Colonic mucosa (tissue), 4 donors: ENCODE data around the gene MCM10. TPM values are rescaled to one million over a fixed set of nuclear protein-coding genes. Genes with fewer than 3 reads are reported as not detected.

Source experiments
- DNase-seq: peaks from one replicate; pipeline ENCODE4 v3.0.0-alpha.2; 2020
- H3K27ac ChIP-seq: fragments of 200-600 bp; one replicate; pipeline ENCODE4 v1.8.0; 2021
- H3K27me3 ChIP-seq: fragments of 200-600 bp; one replicate; pipeline ENCODE4 v1.8.0; 2021
- H3K36me3 ChIP-seq: fragments of 200-600 bp; one replicate; pipeline ENCODE4 v1.8.0; 2021
- H3K4me1 ChIP-seq: fragments of 200-600 bp; one replicate; pipeline ENCODE4 v1.8.0; 2021; ENCODE audit warnings: mild to moderate bottlenecking
- H3K4me3 ChIP-seq: fragments of 200-600 bp; one replicate; pipeline ENCODE4 v1.8.0; 2021
- H3K9ac ChIP-seq, 2 donors: one replicate each; pipeline ENCODE4 v1.7.0; 2013; ENCODE audit warnings: control low read depth in 2 of 2, low read depth in 2 of 2, low read length in 2 of 2
- H3K9me3 ChIP-seq: fragments of 200-600 bp; one replicate; pipeline ENCODE4 v1.8.0; 2021
- intact Hi-C: fragments of 100-400 bp; cut with DNase I; formaldehyde crosslinking; loops from one replicate; pipeline ENCODE4 v1.14.1; 2022
- total RNA-seq, 2 donors: library from RNA; stranded (reverse); fragmentation: NEBNext Ultra II Directional in 1 of 2; extraction: Animal tissue kit (Norgen Biotek cat#: 25700) in 1 of 2; gene quantifications; one replicate each; pipeline ENCODE4 v1.2.1, GENCODE V29; 2021
- TF ChIP-seq, protein P1 (sequence below): fragments of 200-600 bp; IDR thresholded peaks from one replicate; pipeline ENCODE4 v1.8.0; 2022; ENCODE audit warnings: antibody characterized with exemption, mild to moderate bottlenecking
- donor health status: healthy.
- donor health status: DM: no; HTN: no; CAD: no.
- donor health status: DM: no; HTN: no; CAD: no.

MCM10 gene
- total RNA-seq, 2 donors from 2014 or later = 2.4 to 21.0 TPM

DNA sequence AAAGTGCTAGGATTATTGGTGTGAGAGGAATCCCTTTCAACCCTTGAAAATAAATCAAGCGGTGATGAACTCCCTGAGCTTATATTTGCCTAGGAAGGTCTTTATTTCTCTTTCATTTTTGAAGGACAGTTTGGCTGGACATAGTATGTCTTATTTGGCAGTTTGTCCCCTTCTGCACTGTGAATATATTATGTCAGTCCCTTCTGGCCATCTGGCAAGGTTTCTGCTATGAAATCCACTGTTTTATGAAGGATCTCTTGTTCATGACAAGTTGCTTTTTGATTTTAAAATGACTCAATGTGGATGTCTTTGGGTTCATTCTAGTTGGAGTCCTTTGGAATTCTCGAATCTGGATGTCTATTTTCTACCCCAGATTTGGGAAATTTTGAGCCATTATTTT is 21.7 kb upstream of the MCM10 start:
- TF ChIP-seq, protein P1, sequence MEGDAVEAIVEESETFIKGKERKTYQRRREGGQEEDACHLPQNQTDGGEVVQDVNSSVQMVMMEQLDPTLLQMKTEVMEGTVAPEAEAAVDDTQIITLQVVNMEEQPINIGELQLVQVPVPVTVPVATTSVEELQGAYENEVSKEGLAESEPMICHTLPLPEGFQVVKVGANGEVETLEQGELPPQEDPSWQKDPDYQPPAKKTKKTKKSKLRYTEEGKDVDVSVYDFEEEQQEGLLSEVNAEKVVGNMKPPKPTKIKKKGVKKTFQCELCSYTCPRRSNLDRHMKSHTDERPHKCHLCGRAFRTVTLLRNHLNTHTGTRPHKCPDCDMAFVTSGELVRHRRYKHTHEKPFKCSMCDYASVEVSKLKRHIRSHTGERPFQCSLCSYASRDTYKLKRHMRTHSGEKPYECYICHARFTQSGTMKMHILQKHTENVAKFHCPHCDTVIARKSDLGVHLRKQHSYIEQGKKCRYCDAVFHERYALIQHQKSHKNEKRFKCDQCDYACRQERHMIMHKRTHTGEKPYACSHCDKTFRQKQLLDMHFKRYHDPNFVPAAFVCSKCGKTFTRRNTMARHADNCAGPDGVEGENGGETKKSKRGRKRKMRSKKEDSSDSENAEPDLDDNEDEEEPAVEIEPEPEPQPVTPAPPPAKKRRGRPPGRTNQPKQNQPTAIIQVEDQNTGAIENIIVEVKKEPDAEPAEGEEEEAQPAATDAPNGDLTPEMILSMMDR = no peak
- no peak overlapping the region for H3K27ac ChIP-seq
- H3K4me3 ChIP-seq = no peak overlapping the region
- intact Hi-C loops = no loop called here
- H3K27me3 ChIP-seq = no peaks in the 10 kb centered on the region
- no peak for DNase-seq
- no peaks in the 10 kb centered on the region for H3K4me1 ChIP-seq
- H3K9ac ChIP-seq = no peak overlapping the region
- no peaks in the 10 kb centered on the region for H3K9me3 ChIP-seq
- peaks cover 7% of the 10 kb centered on the region for H3K36me3 ChIP-seq

DNA sequence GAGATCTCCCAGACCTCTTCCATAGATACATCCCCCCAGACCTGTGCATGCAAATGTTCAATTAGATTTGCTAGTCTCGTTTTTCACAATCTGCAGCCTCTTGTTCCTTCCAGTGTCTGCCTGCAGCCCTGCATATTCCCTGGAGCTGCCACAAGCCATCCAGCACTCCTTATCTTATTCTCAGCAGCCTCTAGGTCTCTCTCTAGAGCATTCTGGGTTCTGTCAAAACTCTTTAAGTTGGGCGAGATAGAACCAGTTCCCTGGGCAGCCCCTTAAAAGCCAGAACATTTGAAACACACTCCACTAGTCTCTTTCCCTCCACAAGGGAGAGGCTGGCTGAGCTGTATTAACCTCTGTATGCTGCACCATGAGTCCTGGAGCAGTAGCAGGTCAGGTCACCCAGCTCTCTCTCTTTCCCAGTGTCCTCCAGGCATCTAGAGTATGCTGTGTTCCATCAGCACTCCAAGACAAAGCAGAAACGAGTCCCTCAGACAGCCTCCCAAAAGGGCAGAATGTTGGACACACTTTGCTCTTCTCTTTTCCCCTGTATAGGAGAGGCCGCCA is 20.6 kb upstream of the MCM10 start:
- TF ChIP-seq, protein P1 = no peak
- no peak overlapping the region for H3K9ac ChIP-seq
- no peak for DNase-seq
- no peak overlapping the region for H3K4me3 ChIP-seq
- H3K36me3 ChIP-seq = peaks cover 7% of the 10 kb centered on the region
- no peaks in the 10 kb centered on the region for H3K27me3 ChIP-seq
- no peaks in the 10 kb centered on the region for H3K4me1 ChIP-seq
- no peaks in the 10 kb centered on the region for H3K9me3 ChIP-seq
- intact Hi-C loops = no loop called here
- H3K27ac ChIP-seq = no peak overlapping the region

DNA sequence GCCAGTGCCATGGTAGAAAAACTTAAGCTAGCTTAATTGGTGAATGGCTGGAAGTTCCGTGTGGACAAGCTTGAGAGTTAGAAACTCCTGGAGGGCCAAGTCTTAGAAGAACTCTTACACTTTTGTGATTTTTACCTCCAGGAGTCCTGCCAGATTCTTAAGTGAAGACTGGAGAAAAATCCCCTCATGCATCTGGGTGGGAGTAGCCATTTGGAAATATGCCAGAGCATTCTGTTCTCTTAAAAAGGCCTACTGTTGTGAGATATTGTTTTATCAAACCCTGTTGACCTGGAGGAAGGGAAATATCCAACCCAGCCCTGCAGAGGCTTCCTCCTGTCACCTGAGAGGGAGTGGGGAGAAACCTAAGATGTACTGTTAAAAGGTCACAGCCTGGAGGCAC is 17.6 kb upstream of the MCM10 start:
- intact Hi-C loops = no loop called here
- Histone ChIP-seq H3K36me3 (no peaks in the 10 kb centered on the region), H3K27ac (no peak overlapping the region), H3K9ac (no peak overlapping the region), H3K4me1 (no peaks in the 10 kb centered on the region), H3K9me3 (no peaks in the 10 kb centered on the region), H3K27me3 (no peaks in the 10 kb centered on the region), H3K4me3 (no peak overlapping the region)
- DNase-seq = no peak
- TF ChIP-seq, protein P1 = no peak

DNA sequence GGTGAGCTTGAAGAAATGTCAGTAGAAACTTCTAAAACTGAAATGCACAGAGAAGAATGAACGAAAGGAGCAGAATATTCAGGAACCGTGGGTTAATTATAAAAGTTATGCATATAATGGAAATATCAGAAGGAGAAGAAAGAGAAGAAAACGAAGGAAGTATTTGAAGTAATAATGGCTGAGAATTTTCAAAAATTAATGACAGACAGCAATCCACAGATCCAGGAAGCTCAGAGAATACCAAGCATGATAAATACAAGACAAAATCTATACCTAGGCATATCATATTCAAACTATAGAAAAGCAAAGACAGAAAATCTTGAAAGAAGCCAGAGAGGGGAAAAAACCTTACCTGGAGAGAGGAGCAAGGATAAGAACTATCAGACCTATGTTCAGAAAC is 16.5 kb upstream of the MCM10 start:
- H3K27ac ChIP-seq = no peak overlapping the region
- TF ChIP-seq, protein P1 = no peak
- H3K4me1 ChIP-seq = no peaks in the 10 kb centered on the region
- H3K36me3 ChIP-seq = no peaks in the 10 kb centered on the region
- no peak overlapping the region for H3K9ac ChIP-seq
- intact Hi-C loops = no loop called here
- no peak overlapping the region for H3K4me3 ChIP-seq
- no peaks in the 10 kb centered on the region for H3K27me3 ChIP-seq
- DNase-seq = no peak
- no peaks in the 10 kb centered on the region for H3K9me3 ChIP-seq

DNA sequence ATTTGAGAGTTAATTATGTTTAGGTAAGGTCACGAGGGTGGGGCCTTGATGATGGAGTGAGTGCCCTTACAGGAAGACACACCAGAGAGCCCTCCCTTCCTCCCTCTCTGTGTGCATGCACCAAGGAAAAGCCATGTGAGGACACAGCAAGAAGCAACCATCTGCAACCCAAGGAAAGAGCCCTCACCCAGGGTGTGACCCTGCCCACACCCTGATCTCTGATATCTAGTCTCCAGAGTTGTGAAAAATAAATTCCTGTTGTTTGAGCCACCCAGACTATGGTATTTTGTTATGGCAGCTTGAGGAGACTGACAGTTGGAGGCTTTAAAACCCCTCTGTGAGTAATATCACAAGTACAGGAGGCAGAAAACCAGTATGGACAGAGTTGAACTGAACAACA is 15.0 kb upstream of the MCM10 start:
- DNase-seq = no peak
- intact Hi-C loops = no loop called here
- Histone ChIP-seq H3K4me3 (no peak overlapping the region), H3K9me3 (no peaks in the 10 kb centered on the region), H3K27me3 (no peaks in the 10 kb centered on the region), H3K9ac (no peak overlapping the region), H3K4me1 (no peaks in the 10 kb centered on the region), H3K36me3 (no peaks in the 10 kb centered on the region), H3K27ac (no peak overlapping the region)
- TF ChIP-seq, protein P1 = no peak
